RWPE2 (cell line): ENCODE data around the gene RORC.
A peak's percentile ranks its signal among the peaks of the same experiment; 100 is the strongest.
"Not testable (repeated sequence)": the region's sequence is repeated elsewhere in the genome, so short reads cannot be mapped to it uniquely, and the experiment has no call there.

Experiments used
- ATAC-seq: fragments of 200-7000 bp; cut with Tn5 transposase; 3 replicates; pipeline ENCODE4 v1.9.1; 2021; ENCODE audit warnings: low read depth
- DNase-seq: peaks from one replicate; pipeline ENCODE4 v3.0.0-alpha.2; 2020; ENCODE audit warnings: low spot score
- H3K27ac ChIP-seq: fragments of 450-650 bp; 2 replicates; pipeline ENCODE4 v1.5.1; 2017; ENCODE audit warnings: mild to moderate bottlenecking; ENCODE audit not compliant: poor library complexity, severe bottlenecking
- H3K27me3 ChIP-seq: fragments of 250-450 bp; sonication (Bioruptor Pico); 2 replicates; pipeline ENCODE4 v1.5.1; 2021; ENCODE audit warnings: mild to moderate bottlenecking, moderate library complexity; ENCODE audit not compliant: insufficient read depth, poor library complexity, severe bottlenecking
- H3K36me3 ChIP-seq: fragments of 250-450 bp; sonication (Bioruptor Pico); 2 replicates; pipeline ENCODE4 v1.5.1; 2020; ENCODE audit warnings: low read depth, mild to moderate bottlenecking, moderate library complexity
- H3K4me1 ChIP-seq: fragments of 250-450 bp; sonication (Bioruptor Pico); 2 replicates; pipeline ENCODE4 v1.5.1; 2021; ENCODE audit warnings: mild to moderate bottlenecking, moderate library complexity; ENCODE audit not compliant: insufficient read depth, poor library complexity, severe bottlenecking
- H3K4me3 ChIP-seq: fragments of 250-450 bp; sonication (Bioruptor Pico); 2 replicates; pipeline ENCODE4 v1.5.1; 2021; ENCODE audit warnings: mild to moderate bottlenecking, moderate library complexity; ENCODE audit not compliant: severe bottlenecking
- H3K9me3 ChIP-seq: fragments of 250-450 bp; sonication (Bioruptor Pico); 2 replicates; pipeline ENCODE4 v1.5.1; 2021; ENCODE audit warnings: mild to moderate bottlenecking, moderate library complexity; ENCODE audit not compliant: severe bottlenecking
- TF ChIP-seq, protein P1 (sequence below): fragments of 450-650 bp; IDR thresholded peaks from one replicate; pipeline ENCODE4 v1.5.1; 2017; ENCODE audit warnings: mild to moderate bottlenecking, moderate library complexity; ENCODE audit not compliant: poor library complexity, severe bottlenecking

Gene RORC

GRCh38 chr1:151831605-151832004 is at the start of gene RORC:
RORC (minus strand) TSS chr1:151831802; CDS start chr1:151831764, 38 bp downstream.
- Histone ChIP-seq H3K4me3 (peak within 1 kb of the TSS; percentile 20), H3K27me3 (no peaks in the 10 kb centered on the region), H3K27ac (no peak within 1 kb of the TSS), H3K9me3 (no peaks in the 10 kb centered on the region), H3K36me3 (no peaks in the 10 kb centered on the region), H3K4me1 (peaks cover 31% of the 10 kb centered on the region)
- ATAC-seq (no peak), DNase-seq (no peak)
- TF ChIP-seq, protein P1, sequence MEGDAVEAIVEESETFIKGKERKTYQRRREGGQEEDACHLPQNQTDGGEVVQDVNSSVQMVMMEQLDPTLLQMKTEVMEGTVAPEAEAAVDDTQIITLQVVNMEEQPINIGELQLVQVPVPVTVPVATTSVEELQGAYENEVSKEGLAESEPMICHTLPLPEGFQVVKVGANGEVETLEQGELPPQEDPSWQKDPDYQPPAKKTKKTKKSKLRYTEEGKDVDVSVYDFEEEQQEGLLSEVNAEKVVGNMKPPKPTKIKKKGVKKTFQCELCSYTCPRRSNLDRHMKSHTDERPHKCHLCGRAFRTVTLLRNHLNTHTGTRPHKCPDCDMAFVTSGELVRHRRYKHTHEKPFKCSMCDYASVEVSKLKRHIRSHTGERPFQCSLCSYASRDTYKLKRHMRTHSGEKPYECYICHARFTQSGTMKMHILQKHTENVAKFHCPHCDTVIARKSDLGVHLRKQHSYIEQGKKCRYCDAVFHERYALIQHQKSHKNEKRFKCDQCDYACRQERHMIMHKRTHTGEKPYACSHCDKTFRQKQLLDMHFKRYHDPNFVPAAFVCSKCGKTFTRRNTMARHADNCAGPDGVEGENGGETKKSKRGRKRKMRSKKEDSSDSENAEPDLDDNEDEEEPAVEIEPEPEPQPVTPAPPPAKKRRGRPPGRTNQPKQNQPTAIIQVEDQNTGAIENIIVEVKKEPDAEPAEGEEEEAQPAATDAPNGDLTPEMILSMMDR: no peak

- no peaks in the 10 kb centered on the region for H3K27me3 ChIP-seq
- no peak for ATAC-seq
- no peaks in the 10 kb centered on the region; the same call in 1 of the 2 replicates for H3K36me3 ChIP-seq
- TF ChIP-seq, protein P1: no peak
- H3K9me3 ChIP-seq: no peaks in the 10 kb centered on the region
- no peaks in the 10 kb centered on the region for H3K4me1 ChIP-seq
- H3K27ac ChIP-seq: no peak overlapping the region
- no peak for DNase-seq
- no peak overlapping the region for H3K4me3 ChIP-seq
Measured at GRCh38 chr1:151875419-151876097, 44.0 kb upstream of the RORC start.

DNA sequence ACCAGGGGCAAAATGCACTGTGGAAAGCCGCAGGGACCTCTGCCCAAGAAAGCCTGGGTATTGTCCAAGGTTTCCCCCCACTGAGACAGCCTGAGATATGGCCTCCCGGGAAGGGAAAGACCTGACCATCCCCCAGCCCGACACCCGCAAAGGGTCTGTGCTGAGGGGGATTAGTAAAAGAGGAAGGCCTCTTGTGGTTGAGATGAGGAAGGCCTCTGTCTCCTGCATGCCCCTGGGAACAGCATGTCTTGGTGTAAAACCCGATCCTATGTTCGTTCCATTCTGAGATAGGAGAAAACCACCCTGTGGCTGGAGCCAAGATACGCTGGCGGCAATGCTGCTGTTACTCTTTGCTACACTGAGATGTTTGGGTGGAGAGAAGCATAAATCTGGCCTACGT is 41.2 kb upstream of the RORC start:
- ATAC-seq, H3K27ac ChIP-seq, DNase-seq, H3K4me1 ChIP-seq, H3K9me3 ChIP-seq, H3K27me3 ChIP-seq, H3K4me3 ChIP-seq, H3K36me3 ChIP-seq: not testable (repeated sequence)

- DNase-seq (no peak), ATAC-seq (no peak)
- Histone ChIP-seq H3K36me3 (no peaks in the 10 kb centered on the region), H3K9me3 (no peaks in the 10 kb centered on the region), H3K27me3 (no peaks in the 10 kb centered on the region), H3K4me3 (no peak overlapping the region), H3K27ac (no peak overlapping the region), H3K4me1 (peaks cover 5% of the 10 kb centered on the region)
- TF ChIP-seq, protein P1: no peak
Measured at GRCh38 chr1:151871284-151872030, 39.9 kb upstream of the RORC start.

- TF ChIP-seq, protein P1: no peak
- Histone ChIP-seq H3K27me3 (no peaks in the 10 kb centered on the region), H3K27ac (peak overlapping the region; percentile 72), H3K4me1 (peaks cover 5% of the 10 kb centered on the region), H3K9me3 (no peaks in the 10 kb centered on the region), H3K36me3 (no peaks in the 10 kb centered on the region), H3K4me3 (no peak overlapping the region)
- DNase-seq (no peak), ATAC-seq (no peak)
Measured at GRCh38 chr1:151868486-151868885, 36.9 kb upstream of the RORC start.
